Smooth muscle cell of the pulmonary artery (primary cell): ENCODE data around the gene FBXO44. TPM values are rescaled to one million over a fixed set of nuclear protein-coding genes. Genes with fewer than 3 reads are reported as not detected.

ENCODE experiments used
- total RNA-seq: library from RNA; depleted of rRNA; stranded (reverse); fragments of >200 nt; gene quantifications from 2 replicates; pipeline ENCODE4 v1.2.3, GENCODE V29; 2014

FBXO44 gene, protein sequence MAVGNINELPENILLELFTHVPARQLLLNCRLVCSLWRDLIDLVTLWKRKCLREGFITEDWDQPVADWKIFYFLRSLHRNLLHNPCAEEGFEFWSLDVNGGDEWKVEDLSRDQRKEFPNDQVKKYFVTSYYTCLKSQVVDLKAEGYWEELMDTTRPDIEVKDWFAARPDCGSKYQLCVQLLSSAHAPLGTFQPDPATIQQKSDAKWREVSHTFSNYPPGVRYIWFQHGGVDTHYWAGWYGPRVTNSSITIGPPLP
- total RNA-seq = 13.8 and 14.5 TPM in 2 replicates

DNA sequence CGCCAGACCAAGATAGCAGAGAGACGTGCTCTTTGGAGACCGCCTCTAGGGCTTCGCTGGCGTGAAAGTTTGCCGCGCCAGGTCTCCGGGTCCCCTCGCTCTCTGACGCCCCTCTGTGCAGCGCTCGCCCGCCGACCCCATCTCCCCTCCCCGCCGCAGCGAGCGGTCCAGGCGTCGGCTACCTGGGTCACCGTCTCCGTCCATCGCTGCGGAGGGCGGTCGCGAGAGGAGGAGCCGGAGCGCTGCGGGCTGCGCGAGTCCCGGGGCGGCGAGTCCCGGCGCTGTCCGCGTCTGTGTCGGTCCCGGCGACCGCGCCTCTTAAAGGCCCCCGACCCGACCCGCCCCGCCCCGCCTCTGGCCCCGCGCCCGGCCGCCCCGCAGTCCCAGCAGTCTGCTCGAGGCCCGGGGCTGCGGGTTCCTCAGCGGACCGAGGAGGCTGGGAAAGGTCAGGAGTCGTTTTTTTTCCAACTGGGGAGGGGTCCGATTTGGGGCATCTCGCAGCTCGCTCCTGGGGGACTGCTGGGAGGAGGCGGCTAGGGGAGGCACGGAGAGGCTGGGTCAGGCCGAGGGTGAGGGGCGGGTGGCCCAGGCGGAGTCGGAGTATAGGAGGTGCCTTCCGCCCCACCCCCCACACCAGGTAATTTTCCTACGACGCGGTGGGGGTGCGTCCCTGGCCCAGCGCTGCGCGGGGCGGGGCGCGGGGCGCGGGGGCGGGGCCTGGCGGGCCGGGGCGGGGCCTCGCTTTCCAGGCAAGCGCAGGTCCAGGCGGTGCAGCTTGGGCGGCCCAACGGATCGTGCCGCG is at the start of gene FBXO44, which contains the start of gene FBXO2:
TSS of gene FBXO44 (plus strand) at position 741 of the 802 bp plus-strand sequence. CDS start 959 bp downstream, outside the sequence.
TSS of gene FBXO2 (minus strand) at position 293 of the 802 bp plus-strand sequence. CDS start at position 204, 89 bp downstream.

GRCh38 chr1:11681071-11681771 is 26.5 kb downstream of the FBXO44 start, which contains the start of gene MAD2L2:
MAD2L2 (minus strand) TSS chr1:11681148; CDS start chr1:11680601, 547 bp downstream.

GRCh38 chr1:11691302-11691914 is 36.7 kb downstream of the FBXO44 start, which contains the start of gene DRAXIN:
DRAXIN (plus strand) TSS chr1:11691710; CDS start chr1:11706259, 14,549 bp downstream.

Other genes with a start within 250 kb of the FBXO44 start
- gene DISP3, start 175.7 kb upstream of the FBXO44 start, total RNA-seq = not detected in 2 replicates
- gene FBXO2, start 448 bp upstream of the FBXO44 start, total RNA-seq = 1.4 and 3.4 TPM in 2 replicates
- 2.9 and 7.4 TPM in 2 replicates for gene FBXO6, start 9.3 kb downstream of the FBXO44 start, total RNA-seq
- gene MAD2L2, start 26.3 kb downstream of the FBXO44 start, total RNA-seq = 31.2 and 36.8 TPM in 2 replicates
- gene DRAXIN, start 36.8 kb downstream of the FBXO44 start, total RNA-seq = 0.69 and 0.72 TPM in 2 replicates
- 43.4 and 59.9 TPM in 2 replicates for gene AGTRAP, start 81.3 kb downstream of the FBXO44 start, total RNA-seq
- gene C1orf167, start 107.3 kb downstream of the FBXO44 start, total RNA-seq = 0.20 TPM in 2 replicates
- gene MTHFR, start 151.1 kb downstream of the FBXO44 start, total RNA-seq = 36.9 and 39.1 TPM in 2 replicates
- 9.0 and 13.1 TPM in 2 replicates for gene CLCN6, start 151.3 kb downstream of the FBXO44 start, total RNA-seq
- gene NPPA, start 192.9 kb downstream of the FBXO44 start, total RNA-seq = not detected in 2 replicates
- gene NPPB, start 204.1 kb downstream of the FBXO44 start, total RNA-seq = not detected in 2 replicates